Mammary epithelial cell (primary cell): ENCODE measurements around the gene C14orf39.
"Not testable (repeated sequence)": the region's sequence is repeated elsewhere in the genome, so short reads cannot be mapped to it uniquely, and the experiment has no call there.

Experiments used
- CTCF ChIP-seq, 2 donors: IDR thresholded peaks in 1 of 2; conservative IDR thresholded peaks in 1 of 2; 2 replicates each; pipeline ENCODE4 v1.5.1; 2011 to 2012; ENCODE audit warnings: inconsistent platforms in 2 of 2, low read length in 2 of 2, mild to moderate bottlenecking in 2 of 2, control low read depth in 1 of 2, low read depth in 1 of 2; ENCODE audit not compliant: insufficient read depth in 1 of 2; ENCODE audit errors: extremely low read depth in 1 of 2
- EZH2 ChIP-seq: IDR thresholded peaks from 2 replicates; pipeline ENCODE4 v1.6.1; 2012; ENCODE audit warnings: low read length, inconsistent platforms, borderline replicate concordance

GRCh38 chr14:60480248-60480647 is 5.6 kb downstream of the C14orf39 start:
- TF ChIP-seq CTCF (conservative IDR thresholded peaks at IDR 0.05 in 1 of 2, IDR thresholded peaks at IDR 0.05 in 1 of 2; ENCODE audit: extremely low read depth in 1 of 2, insufficient read depth in 1 of 2, low read depth in 1 of 2, low read length in 2 of 2); EZH2: not testable (repeated sequence)
